DND-41 (cell line): ENCODE data around the gene POU4F2.

Experiments used
- CTCF ChIP-seq: IDR thresholded peaks from 2 replicates; pipeline ENCODE4 v1.5.1; 2012; ENCODE audit warnings: borderline replicate concordance, low read length, moderate library complexity, mild to moderate bottlenecking; ENCODE audit not compliant: poor library complexity, severe bottlenecking; ENCODE audit errors: extremely low read depth
- EZH2 ChIP-seq: IDR thresholded peaks from 3 replicates; pipeline ENCODE4 v1.6.1; 2012; ENCODE audit warnings: borderline replicate concordance, low read depth, mild to moderate bottlenecking, moderate library complexity, low read length, inconsistent platforms; ENCODE audit not compliant: severe bottlenecking

- TF ChIP-seq CTCF (no peak), EZH2 (no peak)
These were observed 5.3 kb upstream of the POU4F2 start for GRCh38 chr4:146633471-146633800.
